Colonic mucosa (tissue), 4 donors: Measurements from ENCODE around the gene AGO1. TPM values are rescaled to one million over a fixed set of nuclear protein-coding genes. Genes with fewer than 3 reads are reported as not detected.

Experiments
- DNase-seq: peaks from one replicate; pipeline ENCODE4 v3.0.0-alpha.2; 2020
- H3K27ac ChIP-seq: fragments of 200-600 bp; one replicate; pipeline ENCODE4 v1.8.0; 2021
- H3K27me3 ChIP-seq: fragments of 200-600 bp; one replicate; pipeline ENCODE4 v1.8.0; 2021
- H3K36me3 ChIP-seq: fragments of 200-600 bp; one replicate; pipeline ENCODE4 v1.8.0; 2021
- H3K4me1 ChIP-seq: fragments of 200-600 bp; one replicate; pipeline ENCODE4 v1.8.0; 2021; ENCODE audit warnings: mild to moderate bottlenecking
- H3K4me3 ChIP-seq: fragments of 200-600 bp; one replicate; pipeline ENCODE4 v1.8.0; 2021
- H3K9ac ChIP-seq, 2 donors: one replicate each; pipeline ENCODE4 v1.7.0; 2013; ENCODE audit warnings: control low read depth in 2 of 2, low read depth in 2 of 2, low read length in 2 of 2
- H3K9me3 ChIP-seq: fragments of 200-600 bp; one replicate; pipeline ENCODE4 v1.8.0; 2021
- CTCF ChIP-seq: fragments of 200-600 bp; IDR thresholded peaks from one replicate; pipeline ENCODE4 v1.8.0; 2022; ENCODE audit warnings: antibody characterized with exemption, mild to moderate bottlenecking
- intact Hi-C: fragments of 100-400 bp; cut with DNase I; formaldehyde crosslinking; loops from one replicate; pipeline ENCODE4 v1.14.1; 2022
- total RNA-seq, 2 donors: library from RNA; stranded (reverse); fragmentation: NEBNext Ultra II Directional in 1 of 2; extraction: Animal tissue kit (Norgen Biotek cat#: 25700) in 1 of 2; gene quantifications; one replicate each; pipeline ENCODE4 v1.2.1, GENCODE V29; 2021
- donor health status: healthy.
- donor health status: DM: no; HTN: no; CAD: no.
- donor health status: DM: no; HTN: no; CAD: no.

Gene AGO1
- total RNA-seq, 2 donors from 2014 or later = 24.2 to 27.7 TPM

GRCh38 chr1:35881850-35882273, 1.1 kb upstream of the AGO1 start:
- H3K4me3 ChIP-seq = no peak overlapping the region
- H3K36me3 ChIP-seq = no peaks in the 10 kb centered on the region
- no peak overlapping the region for H3K27ac ChIP-seq
- TF ChIP-seq CTCF = no peak
- intact Hi-C loops = no loop called here
- H3K9ac ChIP-seq = no peak overlapping the region
- H3K9me3 ChIP-seq = no peaks in the 10 kb centered on the region
- peaks cover 3% of the 10 kb centered on the region for H3K4me1 ChIP-seq
- DNase-seq = no peak
- no peaks in the 10 kb centered on the region for H3K27me3 ChIP-seq

DNA sequence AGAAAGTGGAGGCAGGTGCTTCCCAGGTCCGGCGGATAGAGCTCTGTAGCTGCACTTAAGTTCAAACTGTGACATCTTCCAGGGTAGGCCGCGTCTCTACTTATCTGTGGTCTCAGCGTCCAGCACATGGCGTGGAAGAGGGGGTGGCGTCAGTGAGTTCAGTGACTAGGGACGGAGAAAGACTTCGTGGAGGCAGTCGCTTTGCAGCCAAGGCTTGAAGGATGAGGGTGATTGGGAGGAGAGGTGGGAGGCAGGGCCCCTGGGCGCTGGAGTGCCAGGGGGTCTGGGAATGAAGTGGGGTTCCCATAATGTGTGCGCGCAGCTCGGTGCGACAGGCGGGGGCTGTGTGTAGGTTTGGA, 444 bp upstream of the AGO1 start:
- H3K9me3 ChIP-seq = no peaks in the 10 kb centered on the region
- DNase-seq = no peak
- intact Hi-C loops = no loop called here
- H3K27me3 ChIP-seq = no peaks in the 10 kb centered on the region
- no peaks in the 10 kb centered on the region for H3K36me3 ChIP-seq
- H3K4me1 ChIP-seq = peaks cover 3% of the 10 kb centered on the region
- no peak overlapping the region for H3K27ac ChIP-seq
- H3K9ac ChIP-seq = no peak overlapping the region
- H3K4me3 ChIP-seq = peak overlapping the region; percentile 68
- no peak for TF ChIP-seq CTCF

- Histone ChIP-seq H3K4me1 (peaks cover 3% of the 10 kb centered on the region), H3K36me3 (no peaks in the 10 kb centered on the region), H3K27ac (peak overlapping the region; percentile 30), H3K9ac (peak overlapping the region; percentile 99), H3K9me3 (no peaks in the 10 kb centered on the region), H3K4me3 (peak overlapping the region; percentile 68), H3K27me3 (no peaks in the 10 kb centered on the region)
- intact Hi-C loops = no loop called here
- TF ChIP-seq CTCF = no peak
- DNase-seq = peak; percentile 64
Measured at GRCh38 chr1:35883635-35884101, 659 bp downstream of the AGO1 start.

- Histone ChIP-seq H3K9me3 (no peaks in the 10 kb centered on the region), H3K36me3 (no peaks in the 10 kb centered on the region), H3K27me3 (no peaks in the 10 kb centered on the region), H3K27ac (no peak overlapping the region), H3K9ac (no peak overlapping the region), H3K4me1 (peaks cover 3% of the 10 kb centered on the region), H3K4me3 (no peak overlapping the region)
- TF ChIP-seq CTCF = no peak
- intact Hi-C loops = no loop called here
- DNase-seq = no peak
Measured at GRCh38 chr1:35884934-35885333, 1.9 kb downstream of the AGO1 start.

DNA sequence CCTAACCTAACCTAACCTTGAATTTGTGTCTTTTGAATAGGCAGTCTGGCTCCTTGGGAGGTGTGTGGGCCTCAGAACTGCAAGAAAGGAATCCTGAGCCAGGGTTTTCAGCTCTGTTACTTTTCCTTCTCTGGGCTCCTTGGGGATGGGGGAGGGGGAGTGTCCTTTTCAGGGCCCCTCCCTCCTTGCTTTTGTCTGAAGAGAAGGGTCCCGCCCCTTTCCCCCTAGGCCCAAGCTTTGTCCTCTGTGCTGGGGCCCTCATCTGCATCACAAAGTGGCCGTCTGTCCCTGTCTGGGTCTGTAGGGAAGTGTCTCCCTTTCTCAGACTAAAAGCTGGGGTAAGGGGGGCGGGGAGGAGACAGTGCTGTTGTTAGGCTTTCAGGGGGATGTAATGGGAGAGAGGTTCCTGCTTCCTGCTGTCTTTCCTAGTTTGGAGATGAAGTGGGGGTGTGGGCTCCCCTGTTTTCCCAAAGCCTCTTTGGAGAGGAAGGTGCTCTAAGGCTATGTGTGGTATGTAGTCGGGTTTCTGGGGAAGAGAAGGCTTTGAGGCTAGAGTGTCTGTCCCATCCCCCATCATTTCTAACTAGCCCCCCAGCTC, 3.1 kb downstream of the AGO1 start:
- TF ChIP-seq CTCF = no peak
- Histone ChIP-seq H3K4me3 (no peak overlapping the region), H3K27me3 (no peaks in the 10 kb centered on the region), H3K9me3 (no peaks in the 10 kb centered on the region), H3K27ac (no peak overlapping the region), H3K4me1 (peaks cover 3% of the 10 kb centered on the region), H3K36me3 (no peaks in the 10 kb centered on the region), H3K9ac (peak overlapping the region in 1 of 2 donors; percentile 8)
- intact Hi-C loops = no loop called here
- DNase-seq = no peak
